ENCODE measurements around the gene MARCHF7.

DNA sequence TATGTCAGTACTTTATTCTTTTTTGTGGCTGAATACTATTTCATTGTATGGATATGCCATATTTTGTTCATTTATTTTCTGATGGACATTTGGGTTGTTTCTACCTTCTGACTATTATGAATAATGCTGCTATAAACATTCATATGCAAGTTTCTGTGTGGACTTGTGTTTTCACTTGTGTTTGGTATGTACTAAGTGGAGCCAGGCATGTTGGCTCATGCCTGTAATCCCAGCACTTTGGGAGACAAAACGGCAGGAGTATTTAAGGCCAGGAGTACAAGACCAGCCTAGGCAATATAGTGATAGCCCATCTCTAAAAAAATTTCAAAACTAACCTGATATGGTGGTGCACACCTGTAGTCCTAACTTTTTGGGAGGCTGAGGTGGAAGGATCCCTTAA lies 23.3 kb downstream of the MARCHF7 start:
- TF ChIP-seq, protein P1, sequence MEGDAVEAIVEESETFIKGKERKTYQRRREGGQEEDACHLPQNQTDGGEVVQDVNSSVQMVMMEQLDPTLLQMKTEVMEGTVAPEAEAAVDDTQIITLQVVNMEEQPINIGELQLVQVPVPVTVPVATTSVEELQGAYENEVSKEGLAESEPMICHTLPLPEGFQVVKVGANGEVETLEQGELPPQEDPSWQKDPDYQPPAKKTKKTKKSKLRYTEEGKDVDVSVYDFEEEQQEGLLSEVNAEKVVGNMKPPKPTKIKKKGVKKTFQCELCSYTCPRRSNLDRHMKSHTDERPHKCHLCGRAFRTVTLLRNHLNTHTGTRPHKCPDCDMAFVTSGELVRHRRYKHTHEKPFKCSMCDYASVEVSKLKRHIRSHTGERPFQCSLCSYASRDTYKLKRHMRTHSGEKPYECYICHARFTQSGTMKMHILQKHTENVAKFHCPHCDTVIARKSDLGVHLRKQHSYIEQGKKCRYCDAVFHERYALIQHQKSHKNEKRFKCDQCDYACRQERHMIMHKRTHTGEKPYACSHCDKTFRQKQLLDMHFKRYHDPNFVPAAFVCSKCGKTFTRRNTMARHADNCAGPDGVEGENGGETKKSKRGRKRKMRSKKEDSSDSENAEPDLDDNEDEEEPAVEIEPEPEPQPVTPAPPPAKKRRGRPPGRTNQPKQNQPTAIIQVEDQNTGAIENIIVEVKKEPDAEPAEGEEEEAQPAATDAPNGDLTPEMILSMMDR (conservative IDR thresholded peaks at IDR 0.05): no peak
- no peak for TF ChIP-seq EZH2 (IDR thresholded peaks at IDR 0.05; ENCODE audit: low read depth)

Measured in PC-9 (cell line).